ENCODE data around the gene GRK2. TPM values are rescaled to one million over a fixed set of nuclear protein-coding genes. Genes with fewer than 3 reads are reported as not detected.
A peak's percentile ranks its signal among the peaks of the same experiment; 100 is the strongest.

Gene GRK2
- total RNA-seq, 2 experiments from 2014 or later, result 306 to 324 TPM

- Mint-ChIP-seq H3K4me3 (peak overlapping the region; percentile 99), H3K27ac (peak overlapping the region; percentile 72), H3K4me1 (peaks cover 53% of the 10 kb centered on the region), H3K27me3 (no peaks in the 10 kb centered on the region), H3K36me3 (ENCODE audit: low read depth) (peaks cover 55% of the 10 kb centered on the region), H3K9me3 (no peaks in the 10 kb centered on the region)
- ChIA-PET CTCF (interaction anchor here (1.5 kb wide), 1 partner anchor 46 kb away, joined by 4 read pairs; the partner anchor contains the start of gene ANKRD13D), POLR2A (no interaction called here)
- no peak for DNase-seq
Measured at GRCh38 chr11:67242548-67242947, 23.7 kb upstream of the GRK2 start.

- ChIA-PET POLR2A (no interaction called here), CTCF (interaction anchor here (1.5 kb wide), 1 partner anchor 46 kb away, joined by 4 read pairs; the partner anchor contains the start of gene ANKRD13D)
- Mint-ChIP-seq H3K36me3 (ENCODE audit: low read depth) (peaks cover 60% of the 10 kb centered on the region), H3K4me3 (peak overlapping the region; percentile 99), H3K27me3 (no peaks in the 10 kb centered on the region), H3K9me3 (no peaks in the 10 kb centered on the region), H3K27ac (no peak overlapping the region), H3K4me1 (peaks cover 56% of the 10 kb centered on the region)
- DNase-seq, result no peak
Measured at GRCh38 chr11:67243051-67243450, 23.2 kb upstream of the GRK2 start.

DNA sequence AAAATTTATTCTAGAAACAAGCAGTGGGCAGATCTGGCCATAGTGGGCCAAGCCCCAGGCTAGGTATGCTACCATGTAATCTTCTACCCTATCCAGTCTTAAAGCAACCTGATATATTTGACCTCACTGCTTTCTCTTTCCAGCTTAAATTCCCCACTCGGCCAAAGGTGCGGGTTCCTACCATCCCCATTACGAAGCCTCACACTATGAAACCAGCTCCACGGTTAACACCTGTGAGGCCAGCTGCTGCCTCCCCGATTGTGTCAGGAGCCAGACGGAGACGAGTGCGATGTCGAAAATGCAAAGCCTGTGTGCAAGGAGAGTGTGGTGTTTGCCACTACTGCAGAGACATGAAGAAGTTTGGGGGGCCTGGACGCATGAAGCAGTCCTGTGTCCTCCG, 21.2 kb upstream of the GRK2 start:
- Mint-ChIP-seq H3K4me3 (no peak overlapping the region), H3K27ac (no peak overlapping the region), H3K27me3 (no peaks in the 10 kb centered on the region), H3K36me3 (ENCODE audit: low read depth) (peaks cover 78% of the 10 kb centered on the region), H3K9me3 (no peaks in the 10 kb centered on the region), H3K4me1 (peaks cover 39% of the 10 kb centered on the region)
- CTCF ChIA-PET, result interaction anchor here (0.7 to 2.2 kb wide), 4 partner anchors 12 to 214 kb away, joined by 3 to 7 read pairs (median 4); no protein-coding TSS in a partner anchor
- DNase-seq, result no peak
- POLR2A ChIA-PET, result no interaction called here

GRCh38 chr11:67247946-67248550, 18.2 kb upstream of the GRK2 start:
- Mint-ChIP-seq H3K4me3 (no peak overlapping the region), H3K27ac (no peak overlapping the region), H3K36me3 (ENCODE audit: low read depth) (peaks cover 72% of the 10 kb centered on the region), H3K4me1 (peaks cover 39% of the 10 kb centered on the region), H3K9me3 (no peaks in the 10 kb centered on the region), H3K27me3 (no peaks in the 10 kb centered on the region)
- POLR2A ChIA-PET, result no interaction called here
- CTCF ChIA-PET, result interaction anchor here (1.2 kb wide), 1 partner anchor 15 kb away, joined by 5 read pairs; no protein-coding TSS in a partner anchor
- DNase-seq, result no peak

GRCh38 chr11:67248653-67249052, 17.6 kb upstream of the GRK2 start:
- CTCF ChIA-PET, result no interaction called here
- no peaks in the 10 kb centered on the region for H3K9me3 Mint-ChIP-seq
- H3K27me3 Mint-ChIP-seq, result no peaks in the 10 kb centered on the region
- H3K4me1 Mint-ChIP-seq, result peaks cover 42% of the 10 kb centered on the region
- H3K4me3 Mint-ChIP-seq, result no peak overlapping the region
- H3K27ac Mint-ChIP-seq, result peak overlapping the region; percentile 10
- POLR2A ChIA-PET, result no interaction called here
- peaks cover 76% of the 10 kb centered on the region for H3K36me3 Mint-ChIP-seq (ENCODE audit: low read depth)
- DNase-seq, result no peak

DNA sequence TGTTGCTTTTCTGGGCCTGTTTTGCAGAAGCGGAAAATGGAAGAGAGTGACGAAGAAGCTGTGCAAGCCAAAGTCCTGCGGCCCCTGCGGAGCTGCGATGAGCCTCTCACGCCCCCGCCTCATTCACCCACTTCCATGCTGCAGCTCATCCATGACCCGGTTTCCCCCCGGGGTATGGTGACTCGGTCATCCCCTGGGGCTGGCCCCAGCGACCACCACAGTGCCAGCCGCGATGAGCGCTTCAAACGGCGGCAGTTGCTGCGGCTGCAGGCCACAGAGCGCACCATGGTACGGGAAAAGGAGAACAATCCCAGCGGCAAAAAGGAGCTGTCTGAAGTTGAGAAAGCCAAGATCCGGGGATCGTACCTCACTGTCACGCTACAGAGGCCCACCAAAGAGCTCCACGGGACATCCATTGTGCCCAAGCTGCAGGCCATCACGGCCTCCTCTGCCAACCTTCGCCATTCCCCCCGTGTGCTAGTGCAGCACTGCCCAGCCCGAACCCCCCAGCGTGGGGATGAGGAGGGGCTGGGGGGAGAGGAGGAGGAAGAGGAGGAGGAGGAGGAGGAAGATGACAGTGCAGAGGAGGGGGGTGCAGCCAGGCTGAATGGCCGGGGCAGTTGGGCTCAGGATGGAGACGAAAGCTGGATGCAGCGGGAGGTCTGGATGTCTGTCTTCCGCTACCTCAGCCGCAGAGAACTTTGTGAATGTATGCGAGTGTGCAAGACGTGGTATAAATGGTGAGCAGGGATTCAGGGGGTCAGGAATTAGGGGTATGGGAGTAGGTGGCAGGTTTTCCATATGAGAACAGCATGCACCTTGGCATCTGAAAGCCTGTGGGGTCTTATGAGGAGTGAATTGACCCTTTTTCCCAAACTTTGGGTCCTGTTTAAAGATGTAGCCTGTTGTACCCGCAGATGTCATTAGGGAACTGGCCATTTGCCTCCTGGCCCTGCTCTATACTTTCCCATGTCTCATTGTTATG, 15.9 kb upstream of the GRK2 start:
- H3K4me1 Mint-ChIP-seq, result peaks cover 45% of the 10 kb centered on the region
- H3K9me3 Mint-ChIP-seq, result no peaks in the 10 kb centered on the region
- H3K36me3 Mint-ChIP-seq (ENCODE audit: low read depth), result peaks cover 79% of the 10 kb centered on the region
- ChIA-PET CTCF (interaction anchor here (0.6 to 3.5 kb wide), 6 partner anchors 13 to 132 kb away, joined by 3 to 32 read pairs (median 4); no protein-coding TSS in a partner anchor), POLR2A (no interaction called here)
- no peak overlapping the region for H3K4me3 Mint-ChIP-seq
- peak overlapping the region; percentile 59 for H3K27ac Mint-ChIP-seq
- H3K27me3 Mint-ChIP-seq, result no peaks in the 10 kb centered on the region
- DNase-seq, result no peak

DNA sequence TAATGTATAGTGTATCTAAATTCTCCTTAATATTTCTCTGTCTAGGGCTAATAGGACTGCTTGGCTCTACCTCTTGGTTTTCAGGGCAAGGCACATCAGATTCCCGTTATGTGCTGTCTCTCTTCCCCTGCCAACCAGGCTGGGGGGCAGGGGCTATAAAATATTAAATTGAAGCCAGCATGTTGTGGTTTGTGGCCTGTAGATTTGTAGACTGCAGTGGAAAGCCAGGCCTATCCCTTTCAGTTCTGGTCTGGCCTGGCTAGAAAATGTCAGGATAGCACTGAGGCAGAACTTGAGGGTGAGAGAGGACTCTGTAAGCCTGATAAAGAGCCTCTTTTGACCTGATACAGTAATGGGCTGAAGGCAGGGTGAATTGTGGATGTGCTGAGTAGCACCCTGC, 14.4 kb upstream of the GRK2 start:
- ChIA-PET CTCF (interaction anchor here (1.0 to 3.5 kb wide), 4 partner anchors 11 to 130 kb away, joined by 3 to 32 read pairs (median 12); no protein-coding TSS in a partner anchor), POLR2A (no interaction called here)
- DNase-seq, result no peak
- no peaks in the 10 kb centered on the region for H3K9me3 Mint-ChIP-seq
- peaks cover 79% of the 10 kb centered on the region for H3K36me3 Mint-ChIP-seq (ENCODE audit: low read depth)
- H3K27me3 Mint-ChIP-seq, result no peaks in the 10 kb centered on the region
- peaks cover 48% of the 10 kb centered on the region for H3K4me1 Mint-ChIP-seq
- no peak overlapping the region for H3K27ac Mint-ChIP-seq
- no peak overlapping the region for H3K4me3 Mint-ChIP-seq

GRCh38 chr11:67252831-67253239, 13.4 kb upstream of the GRK2 start:
- H3K27ac Mint-ChIP-seq, result peak overlapping the region; percentile 72
- peaks cover 47% of the 10 kb centered on the region for H3K4me1 Mint-ChIP-seq
- peaks cover 81% of the 10 kb centered on the region for H3K36me3 Mint-ChIP-seq (ENCODE audit: low read depth)
- peak; percentile 48 for DNase-seq
- H3K27me3 Mint-ChIP-seq, result no peaks in the 10 kb centered on the region
- POLR2A ChIA-PET, result interaction anchor here (0.8 kb wide), 1 partner anchor 15 kb away, joined by 3 read pairs; no protein-coding TSS in a partner anchor
- no peak overlapping the region for H3K4me3 Mint-ChIP-seq
- H3K9me3 Mint-ChIP-seq, result no peaks in the 10 kb centered on the region
- CTCF ChIA-PET, result interaction anchor here (0.7 to 3.5 kb wide), 7 partner anchors 10 to 129 kb away, joined by 3 to 32 read pairs (median 5); no protein-coding TSS in a partner anchor

- Mint-ChIP-seq H3K36me3 (ENCODE audit: low read depth) (peaks cover 69% of the 10 kb centered on the region), H3K27me3 (no peaks in the 10 kb centered on the region), H3K9me3 (no peaks in the 10 kb centered on the region), H3K4me3 (no peak overlapping the region), H3K27ac (peak overlapping the region; percentile 34), H3K4me1 (peaks cover 44% of the 10 kb centered on the region)
- POLR2A ChIA-PET, result no interaction called here
- DNase-seq, result no peak
- CTCF ChIA-PET, result interaction anchor here (0.8 to 3.5 kb wide), 9 partner anchors 9 to 128 kb away, joined by 3 to 32 read pairs (median 4); partner anchors contain the start of gene CLCF1
Measured at GRCh38 chr11:67253872-67254624, 12.2 kb upstream of the GRK2 start.

- DNase-seq, result no peak
- H3K4me1 Mint-ChIP-seq, result peaks cover 44% of the 10 kb centered on the region
- no peaks in the 10 kb centered on the region for H3K27me3 Mint-ChIP-seq
- CTCF ChIA-PET, result interaction anchor here (0.6 to 3.3 kb wide), 4 partner anchors 10 to 119 kb away, joined by 3 to 15 read pairs (median 4); partner anchors contain the start of gene CLCF1
- POLR2A ChIA-PET, result no interaction called here
- H3K4me3 Mint-ChIP-seq, result no peak overlapping the region
- peak overlapping the region; percentile 33 for H3K27ac Mint-ChIP-seq
- H3K36me3 Mint-ChIP-seq (ENCODE audit: low read depth), result peaks cover 62% of the 10 kb centered on the region
- H3K9me3 Mint-ChIP-seq, result no peaks in the 10 kb centered on the region
Measured at GRCh38 chr11:67254798-67255197, 11.5 kb upstream of the GRK2 start.

DNA sequence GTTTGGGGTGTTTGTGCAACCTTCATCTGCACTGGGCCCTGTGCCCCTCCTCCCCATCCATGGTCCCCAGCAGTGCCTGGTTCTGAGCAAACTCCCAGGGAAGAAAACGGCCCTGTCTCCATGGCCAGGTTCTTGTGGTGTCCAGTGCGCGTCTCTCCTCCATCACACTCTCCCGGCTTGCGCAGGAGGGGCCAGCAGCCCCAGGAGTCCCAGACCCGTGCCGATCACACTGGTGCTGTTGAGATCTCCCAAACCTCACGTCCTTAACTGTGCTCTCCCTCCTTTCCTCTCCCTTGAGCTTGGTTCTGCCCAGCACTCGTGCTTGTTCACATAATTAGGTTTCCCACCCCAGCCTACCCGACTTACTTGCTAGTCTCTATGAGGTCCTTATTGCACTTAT, 10.9 kb upstream of the GRK2 start:
- DNase-seq, result no peak
- no peaks in the 10 kb centered on the region for H3K9me3 Mint-ChIP-seq
- peaks cover 60% of the 10 kb centered on the region for H3K36me3 Mint-ChIP-seq (ENCODE audit: low read depth)
- H3K4me3 Mint-ChIP-seq, result no peak overlapping the region
- peaks cover 45% of the 10 kb centered on the region for H3K4me1 Mint-ChIP-seq
- no peaks in the 10 kb centered on the region for H3K27me3 Mint-ChIP-seq
- ChIA-PET CTCF (interaction anchor here (0.6 to 3.3 kb wide), 4 partner anchors 10 to 125 kb away, joined by 3 to 15 read pairs (median 4); no protein-coding TSS in a partner anchor), POLR2A (no interaction called here)
- H3K27ac Mint-ChIP-seq, result peak overlapping the region; percentile 54

DNA sequence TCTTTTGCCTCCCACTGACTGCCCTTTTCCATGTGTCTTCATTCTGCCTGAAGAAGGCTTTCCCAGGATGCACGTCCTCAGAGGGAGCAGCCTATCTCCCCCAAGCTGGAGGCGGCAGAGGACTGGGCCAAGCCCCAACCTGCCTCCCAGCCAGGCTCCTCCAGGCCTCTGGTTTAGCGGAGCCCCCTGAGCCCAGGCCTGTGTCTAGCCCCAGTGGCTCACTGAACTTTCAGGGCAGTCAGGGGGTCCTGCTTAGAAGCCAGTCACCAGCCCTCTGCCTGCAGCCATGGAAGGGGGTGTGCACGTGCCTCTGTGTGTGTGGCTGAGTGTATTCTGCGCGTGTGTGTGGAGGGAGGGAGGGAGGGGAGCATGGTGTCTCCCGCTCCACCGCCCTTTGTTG, 10.4 kb upstream of the GRK2 start:
- Mint-ChIP-seq H3K4me3 (no peak overlapping the region), H3K27me3 (no peaks in the 10 kb centered on the region), H3K4me1 (peaks cover 44% of the 10 kb centered on the region), H3K36me3 (ENCODE audit: low read depth) (peaks cover 56% of the 10 kb centered on the region), H3K27ac (peak overlapping the region; percentile 54), H3K9me3 (no peaks in the 10 kb centered on the region)
- DNase-seq, result no peak
- ChIA-PET CTCF (interaction anchor here (0.6 to 1.4 kb wide), 2 partner anchors 9 to 125 kb away, joined by 3 to 4 read pairs; no protein-coding TSS in a partner anchor), POLR2A (no interaction called here)
